ENCODE results near the gene SF3A1.
A peak's percentile ranks its signal among the peaks of the same experiment; 100 is the strongest.

Gene SF3A1

DNA sequence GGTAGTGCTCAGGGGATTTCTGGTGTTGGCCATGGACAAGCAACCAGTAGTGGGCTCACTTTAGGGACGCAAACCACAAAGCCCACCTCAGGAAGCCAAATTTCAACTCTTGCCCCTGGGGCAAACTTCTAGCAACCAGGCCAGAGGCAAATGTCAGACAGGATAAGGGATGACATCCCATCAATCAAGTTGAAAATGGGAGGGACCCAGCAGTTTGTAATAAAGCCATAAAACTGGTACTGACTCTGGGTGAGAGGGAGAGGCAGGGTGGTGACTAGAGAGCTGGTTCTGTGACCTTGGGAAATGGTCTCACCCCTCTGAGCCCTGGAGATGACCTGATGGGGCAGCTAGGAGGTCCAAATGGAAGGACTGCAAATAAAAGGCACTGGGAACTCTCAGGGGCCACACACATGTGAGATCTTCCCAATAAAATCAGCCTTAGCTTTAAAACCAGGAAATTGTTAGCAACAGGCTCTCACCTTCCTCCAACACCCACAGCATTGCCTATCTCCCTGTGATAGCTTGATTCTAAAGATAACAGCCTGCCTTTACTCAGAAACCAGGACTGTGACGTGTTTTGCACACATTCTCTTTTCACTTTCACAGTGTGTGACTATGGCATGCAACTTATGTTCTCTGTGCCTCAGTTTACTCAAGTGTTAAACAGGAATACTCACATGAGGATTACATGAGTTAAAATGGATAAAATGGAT, 23.5 kb downstream of the SF3A1 start:
- TF ChIP-seq, protein P1, sequence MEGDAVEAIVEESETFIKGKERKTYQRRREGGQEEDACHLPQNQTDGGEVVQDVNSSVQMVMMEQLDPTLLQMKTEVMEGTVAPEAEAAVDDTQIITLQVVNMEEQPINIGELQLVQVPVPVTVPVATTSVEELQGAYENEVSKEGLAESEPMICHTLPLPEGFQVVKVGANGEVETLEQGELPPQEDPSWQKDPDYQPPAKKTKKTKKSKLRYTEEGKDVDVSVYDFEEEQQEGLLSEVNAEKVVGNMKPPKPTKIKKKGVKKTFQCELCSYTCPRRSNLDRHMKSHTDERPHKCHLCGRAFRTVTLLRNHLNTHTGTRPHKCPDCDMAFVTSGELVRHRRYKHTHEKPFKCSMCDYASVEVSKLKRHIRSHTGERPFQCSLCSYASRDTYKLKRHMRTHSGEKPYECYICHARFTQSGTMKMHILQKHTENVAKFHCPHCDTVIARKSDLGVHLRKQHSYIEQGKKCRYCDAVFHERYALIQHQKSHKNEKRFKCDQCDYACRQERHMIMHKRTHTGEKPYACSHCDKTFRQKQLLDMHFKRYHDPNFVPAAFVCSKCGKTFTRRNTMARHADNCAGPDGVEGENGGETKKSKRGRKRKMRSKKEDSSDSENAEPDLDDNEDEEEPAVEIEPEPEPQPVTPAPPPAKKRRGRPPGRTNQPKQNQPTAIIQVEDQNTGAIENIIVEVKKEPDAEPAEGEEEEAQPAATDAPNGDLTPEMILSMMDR (IDR thresholded peaks at IDR 0.05) = no peak

DNA sequence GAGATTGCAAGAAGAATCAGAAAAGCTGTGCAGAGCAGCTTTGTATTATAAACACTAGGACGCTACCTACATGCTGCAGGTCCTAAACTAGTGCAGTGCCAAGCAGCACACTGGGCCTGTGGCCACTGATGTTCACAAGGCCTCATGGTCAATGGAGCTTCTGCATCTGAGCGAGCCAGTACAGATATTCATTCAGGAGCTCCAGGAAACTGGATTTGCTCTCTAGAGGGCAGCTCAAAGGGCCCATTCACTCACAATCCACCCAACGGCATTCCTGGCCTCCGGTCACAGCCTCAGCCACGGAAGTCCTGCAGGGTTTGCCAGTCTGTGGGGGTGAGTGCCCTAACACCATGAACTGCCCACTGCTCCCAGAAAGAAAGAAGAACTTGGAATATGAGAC, 24.1 kb downstream of the SF3A1 start:
- TF ChIP-seq, protein P1 (IDR thresholded peaks at IDR 0.05) = no peak

DNA sequence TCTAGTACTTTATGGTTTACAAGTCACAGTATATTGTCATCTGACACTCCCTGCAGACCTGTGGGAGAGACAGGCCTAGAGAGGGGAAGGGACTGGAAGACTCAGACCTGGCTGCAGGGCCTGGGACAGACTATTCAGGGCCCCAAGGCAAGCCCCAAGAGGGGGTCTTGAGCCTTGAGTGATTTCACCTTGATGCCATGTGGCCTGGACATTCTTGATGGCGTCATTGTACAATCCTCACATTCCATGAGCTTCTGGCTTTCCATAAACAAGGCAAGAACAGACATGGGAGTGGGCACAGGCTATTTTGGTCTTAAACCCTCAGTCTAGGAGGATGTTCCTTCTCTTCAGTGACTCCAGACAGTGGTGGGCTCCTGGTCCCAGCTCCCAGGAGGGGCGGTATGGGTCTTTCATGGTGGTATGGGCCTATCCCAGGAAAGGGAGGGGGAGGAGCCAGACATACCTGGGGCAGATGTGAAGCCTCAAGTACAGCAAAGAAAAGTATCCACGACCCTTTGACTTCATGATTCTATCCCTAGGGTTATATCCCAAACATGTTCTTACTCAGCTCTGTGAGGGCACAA, 28.1 kb downstream of the SF3A1 start:
- TF ChIP-seq, protein P1 (IDR thresholded peaks at IDR 0.05) = no peak

DNA sequence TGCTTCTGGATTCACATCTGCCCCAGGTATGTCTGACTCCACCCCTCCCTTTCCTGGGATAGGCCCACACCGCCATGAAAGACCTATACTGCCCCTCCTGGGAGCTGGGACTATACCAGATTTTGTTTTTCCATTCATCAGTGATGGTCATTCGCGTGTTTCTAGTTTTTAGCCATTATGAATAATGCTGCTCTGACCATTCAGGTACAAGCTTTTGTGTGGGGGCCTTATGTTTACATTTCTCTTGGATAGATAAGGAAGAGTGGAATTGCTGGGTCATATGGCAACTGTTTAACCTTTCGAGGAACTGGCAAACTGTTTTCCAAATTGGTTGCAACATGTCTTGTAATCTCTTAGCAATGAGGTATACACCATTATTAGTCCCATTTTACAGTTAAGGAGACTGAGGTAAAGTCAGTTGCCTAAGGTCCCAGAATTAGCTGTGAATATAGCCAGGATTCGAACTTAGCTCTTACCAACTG, 28.8 kb downstream of the SF3A1 start:
- TF ChIP-seq, protein P1 (IDR thresholded peaks at IDR 0.05) = peak; percentile 46; the same call in 1 of the 2 replicates

DNA sequence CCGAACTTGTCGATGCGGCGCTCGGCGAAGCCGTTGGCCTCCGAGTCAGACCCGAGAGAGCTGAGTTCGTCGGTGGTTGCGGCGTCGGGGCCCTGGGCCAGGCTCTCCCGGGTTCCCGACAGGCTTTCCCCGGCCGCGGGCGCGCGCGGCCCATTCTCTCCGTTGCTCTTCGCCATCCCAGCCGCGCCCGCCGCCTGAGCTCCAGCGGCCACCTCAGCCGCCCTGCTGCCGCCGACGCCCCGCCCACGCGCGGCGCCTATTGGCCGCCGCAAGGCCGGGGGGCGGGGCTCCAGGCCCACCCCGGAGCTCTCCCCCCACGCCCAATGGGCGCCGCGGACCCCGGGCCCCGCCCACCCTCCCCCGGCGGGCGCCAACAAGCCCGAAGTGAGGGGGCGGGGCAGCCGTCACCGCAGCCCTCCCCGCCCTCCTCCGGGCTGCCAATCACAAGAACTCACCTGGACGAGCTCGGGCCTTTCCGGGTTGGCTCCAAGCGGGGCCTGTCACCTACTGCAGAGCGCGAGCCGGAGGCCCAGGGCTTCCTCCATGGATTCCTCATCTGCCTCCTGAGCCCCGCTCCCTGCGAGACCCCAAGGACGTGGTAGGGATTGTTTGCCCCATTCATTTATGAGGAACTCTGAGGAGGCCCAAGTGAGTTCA, 29.9 kb downstream of the SF3A1 start, which contains the start of gene TBC1D10A:
TBC1D10A (minus strand) TSS at position 236 of the 657 bp plus-strand sequence; CDS start at position 176, 60 bp downstream.
- TF ChIP-seq, protein P1 (IDR thresholded peaks at IDR 0.05) = no peak

DNA sequence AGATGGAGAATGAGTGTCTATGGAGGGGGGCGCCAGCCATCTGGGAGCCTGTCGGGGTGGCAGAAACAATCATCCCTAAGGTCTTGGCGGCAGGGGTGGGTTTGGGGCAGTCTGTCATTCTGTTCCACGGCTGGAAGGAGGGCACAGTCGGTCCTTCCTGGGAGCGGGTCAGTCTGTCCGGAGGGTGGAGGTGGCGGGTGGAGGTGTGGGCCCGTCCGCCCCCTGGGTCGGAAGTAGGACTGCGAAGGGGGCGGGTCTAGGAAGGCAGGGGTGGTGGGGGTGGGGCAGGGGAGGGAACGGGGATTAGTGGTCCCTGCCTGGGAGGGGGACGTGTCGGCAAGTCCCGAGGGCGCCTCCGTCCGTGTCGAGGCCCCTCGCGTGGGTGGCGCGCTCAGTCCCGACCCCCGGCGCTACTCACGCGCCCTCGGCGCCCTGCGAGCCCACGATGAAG, 30.4 kb downstream of the SF3A1 start:
- TF ChIP-seq, protein P1 (IDR thresholded peaks at IDR 0.05) = no peak

DNA sequence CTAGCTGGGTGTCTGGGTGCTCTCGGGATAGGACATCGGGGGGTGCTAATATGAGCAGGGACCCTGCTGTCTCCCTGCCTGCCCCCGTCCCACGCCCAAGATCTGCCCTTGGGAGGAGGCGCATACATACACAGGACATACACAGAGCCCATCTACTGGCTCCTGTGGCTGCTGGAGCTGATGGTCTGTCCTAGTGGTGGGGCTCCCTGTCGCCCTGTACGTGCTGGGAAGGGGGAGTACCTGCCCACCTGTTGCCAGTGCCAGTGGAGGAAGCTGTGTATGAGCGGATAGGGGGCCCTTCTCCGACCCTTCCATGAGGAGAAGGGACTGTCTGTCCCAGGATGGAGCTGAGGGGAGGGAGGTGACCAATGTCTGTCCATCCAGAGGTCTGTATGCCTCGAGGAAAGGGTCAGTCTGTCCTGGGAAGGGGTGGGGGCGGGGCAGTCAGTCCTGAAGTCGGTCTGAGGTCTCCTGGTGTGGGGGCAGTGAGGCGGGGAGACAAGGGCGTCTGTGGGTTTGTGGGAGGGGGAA, 30.9 kb downstream of the SF3A1 start:
- TF ChIP-seq, protein P1 (IDR thresholded peaks at IDR 0.05) = no peak

Data from LNCAP (cell line).